ENCODE data around the gene CSMD2.

The CSMD2 gene

DNA sequence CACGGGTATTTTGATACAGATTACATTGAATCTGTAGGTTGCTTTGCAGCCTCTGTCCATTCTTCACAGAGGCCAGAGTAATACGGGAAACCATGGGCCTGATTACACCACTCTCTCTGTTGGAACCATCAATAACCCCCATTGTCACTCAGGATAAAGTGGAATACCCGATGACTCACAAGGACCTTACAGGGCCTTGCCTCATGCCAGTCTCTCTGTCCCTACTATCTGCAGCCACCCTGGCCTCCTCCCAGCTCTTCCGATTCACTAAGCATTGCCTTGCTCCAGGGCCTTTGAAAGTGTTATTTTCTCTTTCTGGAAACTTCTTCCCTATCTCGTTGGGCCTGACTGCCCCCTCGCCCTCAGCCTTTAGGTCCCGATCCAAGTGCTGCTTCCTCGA lies 239.4 kb downstream of the CSMD2 start:
- DNase-seq (ENCODE audit: extremely low read depth, low read depth): no peak
- no peak for TF ChIP-seq CTCF (IDR thresholded peaks at IDR 0.05; ENCODE audit: low read depth, low read length)

DNA sequence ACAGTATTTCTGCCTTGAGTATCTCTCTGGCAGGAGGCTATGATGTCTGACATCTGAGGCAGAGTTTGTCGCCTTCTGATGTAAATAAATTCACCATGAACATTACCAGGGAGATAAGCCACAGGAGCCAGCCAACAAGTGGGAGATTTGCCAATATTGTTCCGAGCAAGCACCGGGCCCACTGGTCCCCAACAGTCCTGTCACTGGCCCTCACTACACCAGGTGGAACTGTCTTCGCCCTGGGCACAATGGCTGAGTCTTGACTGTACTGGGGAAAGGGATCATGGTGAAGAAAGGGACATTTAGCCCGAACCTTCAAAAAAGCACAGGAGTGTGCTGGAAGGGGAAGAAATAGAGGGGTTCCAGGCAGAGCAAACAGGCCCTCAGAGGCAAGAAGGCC lies 243.7 kb downstream of the CSMD2 start:
- no peak for TF ChIP-seq CTCF (IDR thresholded peaks at IDR 0.05; ENCODE audit: low read depth, low read length)
- no peak for DNase-seq (ENCODE audit: extremely low read depth, low read depth)

- no peak for DNase-seq (ENCODE audit: extremely low read depth, low read depth)
- no peak for TF ChIP-seq CTCF (IDR thresholded peaks at IDR 0.05; ENCODE audit: low read depth, low read length)
Observed at GRCh38 chr1:33918368-33918767, 246.7 kb downstream of the CSMD2 start.

DNA sequence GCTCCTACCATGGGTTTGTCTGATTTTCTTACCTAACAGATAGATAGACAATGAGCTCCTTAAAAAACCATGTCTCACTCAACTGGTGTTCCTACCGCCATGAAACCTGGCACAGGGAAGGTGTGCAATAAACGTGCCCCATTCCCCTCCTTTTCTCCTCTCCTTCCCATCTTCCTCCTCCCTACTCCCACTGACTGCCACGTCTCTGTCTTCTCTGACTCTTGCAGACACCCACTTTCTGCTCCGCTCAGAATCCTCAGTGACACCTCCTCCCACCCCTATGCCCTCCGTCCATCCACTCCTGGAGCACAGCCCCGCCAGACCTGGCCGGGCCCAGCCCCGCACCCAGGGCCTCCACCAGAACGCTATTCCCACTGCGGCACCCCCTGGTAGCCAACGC lies 248.2 kb downstream of the CSMD2 start:
- DNase-seq (ENCODE audit: extremely low read depth, low read depth): no peak
- TF ChIP-seq CTCF (IDR thresholded peaks at IDR 0.05; ENCODE audit: low read depth, low read length): no peak

DNA sequence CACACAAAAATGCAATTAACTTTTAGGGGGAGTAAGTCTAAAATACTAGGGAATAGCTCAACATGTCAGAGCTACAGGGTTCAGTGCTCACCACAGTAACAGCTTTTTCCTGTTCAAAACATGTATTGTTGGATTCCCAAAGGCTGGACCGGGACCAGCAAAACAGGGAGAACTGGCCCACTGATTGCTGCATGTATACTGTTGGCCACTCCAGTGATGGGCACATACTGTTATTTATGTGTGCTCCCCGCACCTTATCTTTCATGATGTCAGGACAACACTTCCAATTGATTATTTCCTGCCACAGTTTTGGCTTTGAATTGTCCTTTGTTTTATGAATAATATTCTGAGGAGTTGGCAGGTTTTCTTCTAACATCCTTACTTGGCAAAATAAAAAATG lies 250.5 kb downstream of the CSMD2 start:
- TF ChIP-seq CTCF (IDR thresholded peaks at IDR 0.05; ENCODE audit: low read depth, low read length): no peak

GRCh38 chr1:33908324-33908956 lies 256.6 kb downstream of the CSMD2 start:
- no peak for TF ChIP-seq CTCF (IDR thresholded peaks at IDR 0.05; ENCODE audit: low read depth, low read length)
- no peak for DNase-seq (ENCODE audit: extremely low read depth, low read depth)

More for the DNA sequence above, 250.5 kb downstream of the CSMD2 start:
- DNase-seq (ENCODE audit: extremely low read depth, low read depth): no peak

GRCh38 chr1:33906156-33906555 lies 258.9 kb downstream of the CSMD2 start:
- no peak for TF ChIP-seq CTCF (IDR thresholded peaks at IDR 0.05; ENCODE audit: low read depth, low read length)
- DNase-seq (ENCODE audit: extremely low read depth, low read depth): no peak

All from AG09319 (cell line).